Measurements from ENCODE around the gene SMTN.

The SMTN gene

GRCh38 chr22:31080848-31081649 is at the start of gene SMTN:
SMTN (plus strand) TSS chr22:31081318; CDS start chr22:31083259, 1,941 bp downstream.
- Histone ChIP-seq H3K4me3 (ENCODE audit: low read depth, low read length, poor library complexity, severe bottlenecking) (peak within 1 kb of the TSS; percentile 68), H3K27me3 (ENCODE audit: insufficient read depth, low read length) (no peaks in the 10 kb centered on the region), H3K36me3 (ENCODE audit: insufficient read depth, low read length) (no peaks in the 10 kb centered on the region), H4K20me1 (ENCODE audit: insufficient read depth, low read length) (no peaks in the 10 kb centered on the region), H3F3A (ENCODE audit: insufficient read depth, low read length) (no peaks in the 10 kb centered on the region), H3K9me3 (ENCODE audit: low read length) (no peaks in the 10 kb centered on the region), H3K9me2 (ENCODE audit: low read depth, low read length) (no peaks in the 10 kb centered on the region), H3K79me2 (ENCODE audit: insufficient read depth, low read length) (no peaks in the 10 kb centered on the region), H3K4me2 (ENCODE audit: low read length) (peak within 1 kb of the TSS; percentile 94), H2AFZ (ENCODE audit: low read length) (no peak within 1 kb of the TSS), H3K9ac (ENCODE audit: low read length) (peak within 1 kb of the TSS; percentile 57), H3K4me1 (ENCODE audit: insufficient read depth, low read length, severe bottlenecking) (peaks cover 51% of the 10 kb centered on the region), H3K27ac (ENCODE audit: low read depth, low read length, poor library complexity, severe bottlenecking) (peak within 1 kb of the TSS; percentile 0)
- TF ChIP-seq EZH2 (IDR thresholded peaks at IDR 0.05; ENCODE audit: borderline replicate concordance, low read length) = no peak
- TF ChIP-seq CTCF (IDR thresholded peaks at IDR 0.05; ENCODE audit: low read length) = 0 out of 2 replicates have a peak, but pooled peaks have one; percentile 25

GRCh38 chr22:31036671-31037550 is 44.2 kb upstream of the SMTN start:
- Histone ChIP-seq H3K27ac (ENCODE audit: low read depth, low read length, poor library complexity, severe bottlenecking) (no peak overlapping the region), H3F3A (ENCODE audit: insufficient read depth, low read length) (no peaks in the 10 kb centered on the region), H3K9me2 (ENCODE audit: low read depth, low read length) (no peaks in the 10 kb centered on the region), H3K4me1 (ENCODE audit: insufficient read depth, low read length, severe bottlenecking) (no peaks in the 10 kb centered on the region), H3K4me3 (ENCODE audit: low read depth, low read length, poor library complexity, severe bottlenecking) (no peak overlapping the region), H3K36me3 (ENCODE audit: insufficient read depth, low read length) (no peaks in the 10 kb centered on the region), H3K79me2 (ENCODE audit: insufficient read depth, low read length) (no peaks in the 10 kb centered on the region), H3K27me3 (ENCODE audit: insufficient read depth, low read length) (no peaks in the 10 kb centered on the region; the same call in 1 of the 2 replicates), H4K20me1 (ENCODE audit: insufficient read depth, low read length) (no peaks in the 10 kb centered on the region), H2AFZ (ENCODE audit: low read length) (no peak overlapping the region), H3K4me2 (ENCODE audit: low read length) (no peak overlapping the region), H3K9ac (ENCODE audit: low read length) (no peak overlapping the region), H3K9me3 (ENCODE audit: low read length) (no peaks in the 10 kb centered on the region)
- TF ChIP-seq EZH2 (IDR thresholded peaks at IDR 0.05; ENCODE audit: borderline replicate concordance, low read length) = no peak
- peak; percentile 38; the same call in 1 of the 2 replicates for TF ChIP-seq CTCF (IDR thresholded peaks at IDR 0.05; ENCODE audit: low read length)

- Histone ChIP-seq H3K4me1 (ENCODE audit: insufficient read depth, low read length, severe bottlenecking) (no peaks in the 10 kb centered on the region), H3F3A (ENCODE audit: insufficient read depth, low read length) (no peaks in the 10 kb centered on the region), H3K27me3 (ENCODE audit: insufficient read depth, low read length) (no peaks in the 10 kb centered on the region; the same call in 1 of the 2 replicates), H3K79me2 (ENCODE audit: insufficient read depth, low read length) (no peaks in the 10 kb centered on the region), H3K27ac (ENCODE audit: low read depth, low read length, poor library complexity, severe bottlenecking) (no peak overlapping the region), H3K9ac (ENCODE audit: low read length) (no peak overlapping the region), H3K9me2 (ENCODE audit: low read depth, low read length) (no peaks in the 10 kb centered on the region), H3K4me3 (ENCODE audit: low read depth, low read length, poor library complexity, severe bottlenecking) (no peak overlapping the region), H4K20me1 (ENCODE audit: insufficient read depth, low read length) (no peaks in the 10 kb centered on the region), H3K9me3 (ENCODE audit: low read length) (no peaks in the 10 kb centered on the region), H3K36me3 (ENCODE audit: insufficient read depth, low read length) (no peaks in the 10 kb centered on the region), H2AFZ (ENCODE audit: low read length) (no peak overlapping the region), H3K4me2 (ENCODE audit: low read length) (no peak overlapping the region)
- TF ChIP-seq CTCF (IDR thresholded peaks at IDR 0.05; ENCODE audit: low read length) (no peak), EZH2 (IDR thresholded peaks at IDR 0.05; ENCODE audit: borderline replicate concordance, low read length) (no peak)
Measured at GRCh38 chr22:31038686-31039085, 42.4 kb upstream of the SMTN start.
